Sigmoid colon (tissue), 4 donors: ENCODE data around the gene NR2F1-AS1.

Source experiments
- POLR2A ChIP-seq, 2 donors: fragments of 450-650 bp; IDR thresholded peaks; one replicate each; pipeline ENCODE4 v1.6.1; 2016; ENCODE audit warnings: antibody characterized with exemption in 2 of 2, mild to moderate bottlenecking in 2 of 2, moderate library complexity in 2 of 2
- POLR2AphosphoS5 ChIP-seq, 4 donors: sonication (generic); formaldehyde crosslinking; IDR thresholded peaks; one replicate each; pipeline ENCODE4 v1.6.1; 2017; ENCODE audit warnings: antibody characterized with exemption in 4 of 4
- TF ChIP-seq, protein P1 (sequence below), 4 experiments: fragments of 450-650 bp in 3 of 4; fragments of 200-600 bp in 1 of 4; IDR thresholded peaks; one replicate each; pipeline ENCODE4 v1.5.1; 2016 to 2019; ENCODE audit warnings: antibody characterized with exemption in 4 of 4, mild to moderate bottlenecking in 3 of 4, moderate library complexity in 2 of 4

DNA sequence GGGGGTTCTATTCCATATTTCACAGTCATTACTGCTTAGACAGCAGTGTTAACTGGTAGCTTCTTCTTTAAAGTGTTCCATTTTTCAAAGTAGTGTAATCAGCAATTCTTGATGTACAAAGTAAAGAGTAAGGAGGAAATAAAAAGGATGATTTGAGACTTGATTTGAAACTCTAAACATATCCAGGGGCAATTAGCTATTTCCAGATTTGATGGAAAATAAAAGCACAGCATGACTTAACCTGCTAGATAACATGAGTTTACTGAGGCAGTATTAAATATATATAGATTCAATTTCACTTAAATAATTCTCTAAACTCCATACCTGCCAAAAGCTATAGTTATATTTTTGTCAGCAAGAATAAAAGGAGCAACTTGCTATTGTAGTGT lies 31.8 kb upstream of the NR2F1-AS1 start:
- TF ChIP-seq, protein P1, sequence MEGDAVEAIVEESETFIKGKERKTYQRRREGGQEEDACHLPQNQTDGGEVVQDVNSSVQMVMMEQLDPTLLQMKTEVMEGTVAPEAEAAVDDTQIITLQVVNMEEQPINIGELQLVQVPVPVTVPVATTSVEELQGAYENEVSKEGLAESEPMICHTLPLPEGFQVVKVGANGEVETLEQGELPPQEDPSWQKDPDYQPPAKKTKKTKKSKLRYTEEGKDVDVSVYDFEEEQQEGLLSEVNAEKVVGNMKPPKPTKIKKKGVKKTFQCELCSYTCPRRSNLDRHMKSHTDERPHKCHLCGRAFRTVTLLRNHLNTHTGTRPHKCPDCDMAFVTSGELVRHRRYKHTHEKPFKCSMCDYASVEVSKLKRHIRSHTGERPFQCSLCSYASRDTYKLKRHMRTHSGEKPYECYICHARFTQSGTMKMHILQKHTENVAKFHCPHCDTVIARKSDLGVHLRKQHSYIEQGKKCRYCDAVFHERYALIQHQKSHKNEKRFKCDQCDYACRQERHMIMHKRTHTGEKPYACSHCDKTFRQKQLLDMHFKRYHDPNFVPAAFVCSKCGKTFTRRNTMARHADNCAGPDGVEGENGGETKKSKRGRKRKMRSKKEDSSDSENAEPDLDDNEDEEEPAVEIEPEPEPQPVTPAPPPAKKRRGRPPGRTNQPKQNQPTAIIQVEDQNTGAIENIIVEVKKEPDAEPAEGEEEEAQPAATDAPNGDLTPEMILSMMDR (IDR thresholded peaks at IDR 0.05) = no peak
- TF ChIP-seq POLR2AphosphoS5 (IDR thresholded peaks at IDR 0.05) (no peak), POLR2A (IDR thresholded peaks at IDR 0.05) (no peak)
